HepG2 (cell line): Measurements from ENCODE around the gene LINC00237. TPM values are rescaled to one million over a fixed set of nuclear protein-coding genes. Genes with fewer than 3 reads are reported as not detected.
A peak's percentile ranks its signal among the peaks of the same experiment; 100 is the strongest.

ENCODE experiments used
- AHR ChIP-seq: IDR thresholded peaks from 2 replicates; pipeline ENCODE4 v1.6.1; 2018; ENCODE audit warnings: missing genetic modification reagents, missing compliant biosample characterization
- DRAP1 ChIP-seq: IDR thresholded peaks from 2 replicates; pipeline ENCODE4 v1.6.1; 2016; ENCODE audit warnings: missing genetic modification reagents, missing compliant biosample characterization
- EEA1 ChIP-seq: sonication (generic); formaldehyde crosslinking; IDR thresholded peaks from 2 replicates; pipeline ENCODE4 v1.5.1; 2020; ENCODE audit warnings: mild to moderate bottlenecking, missing genetic modification reagents, borderline replicate concordance
- GABPB1 ChIP-seq: IDR thresholded peaks from 2 replicates; pipeline ENCODE4 v1.6.1; 2016; ENCODE audit warnings: mild to moderate bottlenecking, missing genetic modification reagents, moderate library complexity, missing compliant biosample characterization
- KDM6A ChIP-seq: IDR thresholded peaks from 2 replicates; pipeline ENCODE4 v1.6.1; 2016; ENCODE audit warnings: low read depth
- KMT2A ChIP-seq: sonication (generic); formaldehyde crosslinking; IDR thresholded peaks from 2 replicates; pipeline ENCODE4 v1.4.0; 2020; ENCODE audit warnings: missing genetic modification reagents
- LRRFIP1 ChIP-seq: sonication (generic); formaldehyde crosslinking; conservative IDR thresholded peaks from 2 replicates; pipeline ENCODE4 v1.4.0; 2020; ENCODE audit warnings: missing genetic modification reagents
- MAFF ChIP-seq: IDR thresholded peaks from 2 replicates; pipeline ENCODE4 v1.6.1; 2011; ENCODE audit warnings: low read depth, low read length, improper control_type of control experiment
- MLX ChIP-seq: IDR thresholded peaks from 2 replicates; pipeline ENCODE4 v1.6.1; 2016
- NFYB ChIP-seq: sonication (generic); formaldehyde crosslinking; IDR thresholded peaks from 2 replicates; pipeline ENCODE4 v1.4.0; 2020; ENCODE audit warnings: missing genetic modification reagents
- RFXANK ChIP-seq: IDR thresholded peaks from 2 replicates; pipeline ENCODE4 v1.6.1; 2016
- TAF1 ChIP-seq: sonication (generic); formaldehyde crosslinking; IDR thresholded peaks from 2 replicates; pipeline ENCODE4 v1.4.0; 2020; ENCODE audit warnings: missing genetic modification reagents
- ZNF138 ChIP-seq: sonication (generic); formaldehyde crosslinking; IDR thresholded peaks from 2 replicates; pipeline ENCODE4 v1.5.0; 2020; ENCODE audit warnings: mild to moderate bottlenecking, low read depth, missing genetic modification reagents
- ZNF224 ChIP-seq: sonication (generic); formaldehyde crosslinking; IDR thresholded peaks from 2 replicates; pipeline ENCODE4 v1.5.0; 2020; ENCODE audit warnings: mild to moderate bottlenecking, missing genetic modification reagents
- ZNF441 ChIP-seq: sonication (generic); formaldehyde crosslinking; IDR thresholded peaks from 2 replicates; pipeline ENCODE4 v1.7.0; 2021; ENCODE audit warnings: missing genetic modification reagents, borderline replicate concordance
- ZNF800 ChIP-seq: sonication (generic); formaldehyde crosslinking; IDR thresholded peaks from 2 replicates; pipeline ENCODE4 v1.4.0; 2020; ENCODE audit warnings: missing genetic modification reagents
- polyA plus RNA-seq, 8 experiments: library from polyadenylated mRNA; depleted of rRNA in 3 of 8; stranded (reverse) in 7 of 8; unstranded in 1 of 8; fragments of >200 nt; fragmentation: Illumina TruSeq in 4 of 8; extraction: Trizol in 4 of 8; gene quantifications; 2 replicates each; pipeline versions ENCODE4 v1.2.1 to v1.2.3, GENCODE V29; 2011 to 2016; ENCODE audit warnings: low read depth in 4 of 8, missing spikeins in 1 of 8, mixed read lengths in 1 of 8; ENCODE audit not compliant: insufficient read depth in 1 of 8
- total RNA-seq, 5 experiments: library from RNA; depleted of rRNA; stranded (reverse); fragments of >200 nt; fragmentation: Illumina TruSeq; extraction: Trizol; gene quantifications; 2 replicates each; pipeline ENCODE4 v1.2.3, GENCODE V29; 2016; ENCODE audit warnings: low read depth in 1 of 5

The LINC00237 gene
- total and polyA plus RNA-seq, 2 of the 13 experiments (the other 11 are each of a cell fraction or from before 2014, with no cell fraction given), result not detected

GRCh38 chr20:21125849-21126580 is 19.9 kb upstream of the LINC00237 start, which contains the start of gene KIZ (continued):
- peak; percentile 11; the same call in 1 of the 2 replicates for TF ChIP-seq ZNF800 (CRISPR knock-in tag)
- TF ChIP-seq ZNF441, result no peak
- TF ChIP-seq EEA1, result no peak
- no peak for TF ChIP-seq RFXANK (CRISPR knock-in tag)
- no peak for TF ChIP-seq LRRFIP1
- peak; percentile 59; the same call in 1 of the 2 replicates for TF ChIP-seq MAFF
- TF ChIP-seq DRAP1 (CRISPR knock-in tag), result peak; percentile 93
- peak; percentile 96 for TF ChIP-seq KMT2A (CRISPR knock-in tag)
- peak; percentile 55; the same call in 1 of the 2 replicates for TF ChIP-seq ZNF224 (CRISPR knock-in tag)
- TF ChIP-seq ZNF138, result peak; percentile 94
- peak; percentile 62 for TF ChIP-seq AHR (CRISPR knock-in tag)
- peak; percentile 94 for TF ChIP-seq TAF1 (CRISPR knock-in tag)
- TF ChIP-seq GABPB1 (CRISPR knock-in tag), result peak; percentile 92
- TF ChIP-seq MLX, result no peak
- TF ChIP-seq KDM6A (CRISPR knock-in tag), result no peak
- no peak for TF ChIP-seq NFYB (CRISPR knock-in tag)
